Erythroblast (primary cell): Measurements from ENCODE around the gene ASTL.

Source experiments
- DNase-seq, 2 experiments: peaks; one replicate each; lab custom pipeline; 2025; lab: John Stamatoyannopoulos, UW
- GATA1 ChIP-seq: IDR thresholded peaks from 2 replicates; pipeline ENCODE4 v1.6.1; 2011; ENCODE audit warnings: low read depth, mild to moderate bottlenecking, control low read depth, low read length, moderate library complexity
- POLR2A ChIP-seq: IDR thresholded peaks from 2 replicates; pipeline ENCODE4 v1.6.1; 2011; ENCODE audit warnings: mild to moderate bottlenecking, low read length

Gene ASTL

DNA sequence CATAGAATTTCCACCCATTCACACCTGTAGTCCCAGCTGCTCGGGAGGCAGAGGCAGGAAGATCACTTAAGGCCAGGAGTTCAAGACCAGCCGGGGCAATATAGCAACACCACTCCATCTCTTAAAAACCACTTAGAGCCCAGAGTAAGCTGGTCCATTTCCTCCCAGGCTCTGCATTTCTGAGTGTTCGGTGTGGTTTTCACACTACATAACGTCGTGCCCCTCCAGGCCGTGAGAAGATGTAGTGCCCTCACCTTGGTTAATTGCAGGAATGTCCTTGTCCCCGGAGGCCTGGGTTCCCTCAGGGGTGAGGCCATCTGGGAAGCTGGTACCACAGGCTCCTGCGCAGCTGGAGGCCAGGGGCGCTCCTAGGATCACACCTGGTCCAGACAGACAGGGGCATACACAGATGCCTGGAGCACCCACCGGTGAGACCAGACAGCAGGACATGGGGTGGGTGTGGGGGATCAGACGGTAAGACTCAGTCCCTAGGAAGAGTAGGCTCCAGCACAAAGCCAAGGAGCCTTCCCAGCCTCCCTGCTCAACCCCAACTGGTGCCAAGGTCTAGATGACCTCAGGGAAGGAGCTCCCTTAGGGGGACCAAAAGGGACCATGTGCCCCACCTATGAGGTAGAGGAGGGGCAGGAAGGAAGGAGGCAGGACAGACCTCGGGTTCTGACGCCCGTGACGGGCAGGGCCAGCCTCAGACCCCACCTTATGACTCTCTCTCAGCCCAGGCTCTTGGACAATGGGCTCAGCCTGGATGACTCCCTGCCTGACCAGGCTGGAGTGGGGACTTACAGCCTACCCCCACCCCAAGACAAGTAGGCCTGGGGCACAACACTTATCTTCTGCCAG, 752 bp downstream of the ASTL start:
- DNase-seq: no peak
- TF ChIP-seq POLR2A: no peak
- TF ChIP-seq GATA1: no peak

DNA sequence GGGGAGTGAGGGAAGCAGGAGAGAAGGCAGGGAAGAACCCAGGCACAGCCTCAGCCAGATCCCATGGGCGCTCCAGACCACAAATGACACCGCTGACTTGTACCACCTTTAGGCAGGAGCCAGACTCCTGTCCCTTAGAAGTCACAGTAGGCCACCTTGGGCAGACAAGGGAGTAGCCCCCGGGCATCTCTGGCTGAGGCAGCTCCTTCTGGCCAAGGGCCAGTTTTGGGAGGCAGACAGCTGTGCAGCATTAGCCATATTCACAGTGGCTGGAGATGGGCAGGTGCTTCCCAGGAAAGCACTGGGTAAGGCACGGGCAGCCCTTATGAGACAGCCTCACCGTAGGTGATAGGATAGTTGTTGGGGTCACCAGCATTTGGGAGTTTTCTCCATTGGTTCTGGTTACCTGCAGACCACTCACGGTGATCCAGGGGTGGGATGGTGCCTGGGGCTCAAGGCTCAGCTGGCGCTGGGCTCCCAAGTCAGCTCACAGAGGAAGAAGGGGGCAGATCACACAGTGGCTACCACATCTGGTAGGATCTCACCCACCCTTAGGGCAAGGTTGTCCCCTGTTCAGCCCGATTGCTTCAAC, 2.1 kb downstream of the ASTL start:
- TF ChIP-seq GATA1 (no peak), POLR2A (no peak)
- DNase-seq: no peak

DNA sequence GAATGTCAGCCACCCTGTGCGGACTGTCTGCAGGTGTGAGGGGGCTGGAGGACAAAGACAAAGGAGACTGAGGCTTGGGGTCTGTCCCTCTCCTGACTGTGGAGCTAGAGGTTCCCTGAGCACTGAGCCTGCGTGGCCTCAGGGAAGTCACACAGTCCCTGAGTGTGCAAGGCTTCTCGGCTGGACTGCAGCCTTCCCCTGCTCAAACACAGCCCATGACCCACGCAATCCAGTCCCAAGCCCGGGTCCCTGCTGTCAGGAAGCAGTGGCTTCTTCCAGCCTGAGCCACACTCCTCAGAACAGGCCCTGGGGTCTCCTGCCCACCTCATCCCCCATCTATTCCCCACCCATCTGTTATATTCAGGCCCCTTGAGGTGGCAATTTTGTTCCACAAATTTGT, 2.7 kb downstream of the ASTL start:
- DNase-seq: no peak
- no peak for TF ChIP-seq GATA1
- no peak for TF ChIP-seq POLR2A

GRCh38 chr2:96135171-96135570, 3.1 kb downstream of the ASTL start:
- DNase-seq: no peak
- TF ChIP-seq POLR2A: no peak

DNA sequence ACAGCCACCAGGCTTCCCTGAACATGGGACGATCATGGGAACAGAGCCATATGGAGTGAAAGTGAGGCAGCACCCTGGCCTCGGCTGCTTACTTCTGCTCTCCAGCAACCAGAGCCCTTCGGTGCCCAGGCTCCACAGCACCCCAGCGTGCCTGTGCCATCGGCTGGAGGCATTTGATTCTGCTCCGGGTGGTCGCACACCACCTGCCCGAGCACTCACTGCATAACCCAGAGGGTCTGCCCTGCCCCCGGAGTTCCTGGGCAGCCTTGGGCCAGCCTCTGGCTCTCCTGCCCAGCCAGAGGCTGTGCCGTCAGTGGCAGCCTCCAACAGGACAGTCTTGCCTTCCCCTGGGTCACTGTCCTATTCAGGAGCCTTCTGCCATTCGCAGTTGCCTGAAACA, 3.9 kb downstream of the ASTL start:
- TF ChIP-seq GATA1 (no peak), POLR2A (no peak)
- no peak for DNase-seq

- TF ChIP-seq POLR2A: no peak
- DNase-seq: no peak
Measured at GRCh38 chr2:96131813-96132745, 6.2 kb downstream of the ASTL start.

- no peak for TF ChIP-seq POLR2A
- TF ChIP-seq GATA1: no peak
- no peak for DNase-seq
Measured at GRCh38 chr2:96131152-96131812, 7.0 kb downstream of the ASTL start.

GRCh38 chr2:96130483-96130882, 7.8 kb downstream of the ASTL start:
- no peak for DNase-seq
- TF ChIP-seq GATA1 (no peak), POLR2A (no peak)

DNA sequence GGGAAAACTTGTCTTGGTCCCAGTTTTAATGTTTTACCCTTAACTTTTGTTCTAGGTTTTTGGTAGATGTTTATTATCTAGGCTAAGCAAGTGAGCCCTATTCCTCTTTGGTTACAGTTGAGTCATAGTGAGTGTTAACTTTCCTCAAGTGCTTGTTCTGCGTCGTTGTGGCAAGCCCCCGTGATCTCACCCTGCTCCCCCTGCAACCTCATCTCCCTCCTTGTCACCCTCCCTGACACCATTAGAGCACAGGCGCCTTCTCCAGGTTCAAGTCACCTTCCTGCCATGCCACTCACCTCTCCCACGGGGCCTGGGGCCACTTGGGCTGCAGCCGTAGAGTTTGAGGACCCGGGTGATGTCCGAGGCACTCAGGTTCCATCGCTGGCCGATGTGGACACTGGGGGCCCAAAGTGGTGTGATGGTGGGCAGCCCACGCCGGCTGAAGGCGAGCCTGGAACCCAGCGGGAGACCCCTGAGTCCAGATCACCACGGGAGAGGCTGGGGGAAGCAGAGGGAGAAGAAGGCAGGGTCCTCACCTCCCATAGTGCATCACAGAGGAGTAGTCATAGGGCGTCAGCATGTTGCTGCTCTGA, 8.7 kb downstream of the ASTL start:
- TF ChIP-seq POLR2A (no peak), GATA1 (no peak)
- no peak for DNase-seq

DNA sequence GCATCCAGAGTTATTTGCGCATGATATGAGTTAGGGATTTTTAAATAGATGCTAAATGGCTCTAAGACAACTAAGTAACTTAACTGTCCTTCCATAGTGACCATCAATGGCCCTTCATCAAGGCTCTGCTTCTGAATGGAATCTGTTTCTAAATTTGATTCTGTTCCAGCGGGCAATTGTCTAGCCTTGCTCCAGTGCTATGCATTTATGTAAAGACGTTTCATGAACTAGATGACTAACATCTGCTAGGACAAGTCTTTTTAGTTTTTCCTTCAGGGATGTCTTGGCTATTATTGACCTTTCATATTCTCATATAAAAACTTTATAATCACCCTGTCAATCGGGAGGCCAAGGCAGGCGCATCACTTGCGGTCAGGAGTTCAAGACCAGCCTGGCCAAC, 9.8 kb downstream of the ASTL start:
- DNase-seq: no peak
- TF ChIP-seq POLR2A (no peak), GATA1 (no peak)

- TF ChIP-seq GATA1 (no peak), POLR2A (no peak)
- DNase-seq: no peak
Measured at GRCh38 chr2:96124406-96125265, 13.7 kb downstream of the ASTL start.

- TF ChIP-seq GATA1: no peak
- DNase-seq: no peak
Measured at GRCh38 chr2:96123936-96124335, 14.4 kb downstream of the ASTL start.

GRCh38 chr2:96123290-96123689, 15.0 kb downstream of the ASTL start:
- no peak for TF ChIP-seq GATA1
- no peak for TF ChIP-seq POLR2A
- no peak for DNase-seq
